Adipocyte (in vitro differentiated cells): ENCODE results near the gene CFAP20DC.
"Not testable (repeated sequence)": the region's sequence is repeated elsewhere in the genome, so short reads cannot be mapped to it uniquely, and the experiment has no call there.

Experiments used
- DNase-seq: peaks from one replicate; pipeline ENCODE4 v3.0.0-alpha.2; 2015; ENCODE audit warnings: low read depth
- H3K27me3 ChIP-seq: replicated peaks from 2 replicates; pipeline ENCODE4 v1.7.0; 2013; ENCODE audit warnings: mild to moderate bottlenecking, low read length, moderate library complexity; ENCODE audit not compliant: control insufficient read depth, insufficient read depth
- H3K36me3 ChIP-seq: 2 replicates; pipeline ENCODE4 v1.7.0; 2013; ENCODE audit warnings: low read length, mild to moderate bottlenecking, moderate library complexity; ENCODE audit not compliant: control insufficient read depth, insufficient read depth, severe bottlenecking
- H3K4me1 ChIP-seq: 2 replicates; pipeline ENCODE4 v1.7.0; 2013; ENCODE audit warnings: mild to moderate bottlenecking, low read length, moderate library complexity; ENCODE audit not compliant: control insufficient read depth, insufficient read depth
- H3K4me3 ChIP-seq: 2 replicates; pipeline ENCODE4 v1.7.0; 2013; ENCODE audit warnings: mild to moderate bottlenecking, low read length, moderate library complexity
- H3K9ac ChIP-seq: 2 replicates; pipeline ENCODE4 v1.7.0; 2013; ENCODE audit warnings: mild to moderate bottlenecking, low read length, moderate library complexity
- H3K9me3 ChIP-seq: 2 replicates; pipeline ENCODE4 v1.7.0; 2013; ENCODE audit warnings: mild to moderate bottlenecking, low read length, moderate library complexity; ENCODE audit not compliant: control insufficient read depth

CFAP20DC gene

GRCh38 chr3:59049671-59050331 lies at the start of gene CFAP20DC:
Gene CFAP20DC (minus strand): TSS chr3:59050025. CDS start chr3:59049631, 394 bp downstream.
- DNase-seq: peak; percentile 99
- peak within 1 kb of the TSS; percentile 79 for H3K4me3 ChIP-seq
- peaks cover 2% of the 10 kb centered on the region for H3K4me1 ChIP-seq
- no peaks in the 10 kb centered on the region for H3K27me3 ChIP-seq
- H3K36me3 ChIP-seq: no peaks in the 10 kb centered on the region
- no peaks in the 10 kb centered on the region for H3K9me3 ChIP-seq
- peak within 1 kb of the TSS; percentile 85 for H3K9ac ChIP-seq

GRCh38 chr3:59098516-59098915 lies 48.7 kb upstream of the CFAP20DC start:
- peaks cover 14% of the 10 kb centered on the region for H3K9me3 ChIP-seq
- not testable (repeated sequence) for H3K36me3 ChIP-seq, H3K4me1 ChIP-seq, H3K4me3 ChIP-seq, DNase-seq, H3K27me3 ChIP-seq, H3K9ac ChIP-seq

DNA sequence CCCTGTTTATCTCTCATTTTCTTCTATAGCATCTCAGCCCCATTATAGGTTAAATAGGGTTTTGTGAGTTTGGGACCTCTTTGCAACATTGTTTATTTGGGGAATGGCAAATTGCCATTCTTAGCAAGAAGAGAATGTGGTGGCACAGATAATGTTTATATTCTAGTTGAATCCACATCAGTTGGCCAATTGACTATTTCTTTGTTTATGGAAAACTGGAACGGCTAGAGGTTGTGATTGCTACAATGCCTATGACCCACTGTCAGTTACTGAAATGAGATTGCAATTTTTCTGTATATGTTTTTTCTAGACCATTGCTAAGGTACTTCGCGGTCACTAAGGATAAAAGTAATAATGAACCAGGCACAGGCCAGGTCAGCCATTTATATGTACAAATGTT lies 44.6 kb upstream of the CFAP20DC start:
- DNase-seq: no peak
- Histone ChIP-seq H3K9me3 (peaks cover 11% of the 10 kb centered on the region), H3K9ac (no peak overlapping the region), H3K4me1 (no peaks in the 10 kb centered on the region), H3K27me3 (no peaks in the 10 kb centered on the region), H3K36me3 (no peaks in the 10 kb centered on the region), H3K4me3 (no peak overlapping the region)

GRCh38 chr3:59093521-59093920 lies 43.7 kb upstream of the CFAP20DC start:
- Histone ChIP-seq H3K9me3 (peaks cover 5% of the 10 kb centered on the region), H3K27me3 (no peaks in the 10 kb centered on the region), H3K4me1 (no peaks in the 10 kb centered on the region), H3K9ac (no peak overlapping the region), H3K4me3 (no peak overlapping the region), H3K36me3 (no peaks in the 10 kb centered on the region)
- no peak for DNase-seq

DNA sequence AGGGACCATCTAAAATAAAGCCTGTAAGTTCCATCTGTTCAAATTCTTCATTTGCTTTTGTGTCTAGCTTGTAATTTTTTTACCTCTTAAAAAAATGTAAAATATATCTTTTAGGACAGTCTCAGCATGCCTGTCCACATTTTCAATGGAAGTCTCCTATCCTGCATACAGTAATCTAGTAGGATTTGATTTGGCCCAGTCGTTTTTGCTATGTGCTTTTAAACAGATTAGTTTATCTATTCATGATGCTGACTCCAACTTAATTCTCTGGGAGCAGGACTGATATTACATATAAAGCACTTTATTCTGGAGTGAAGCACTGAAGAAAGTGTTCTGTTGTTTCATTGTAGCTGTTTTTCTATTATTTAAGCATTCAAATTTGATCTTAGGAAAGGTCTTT lies 38.9 kb upstream of the CFAP20DC start:
- H3K4me3 ChIP-seq: no peak overlapping the region
- H3K36me3 ChIP-seq: no peaks in the 10 kb centered on the region
- H3K27me3 ChIP-seq: no peaks in the 10 kb centered on the region
- no peak overlapping the region for H3K9ac ChIP-seq
- no peak for DNase-seq
- no peaks in the 10 kb centered on the region for H3K4me1 ChIP-seq
- H3K9me3 ChIP-seq: peaks cover 26% of the 10 kb centered on the region

- DNase-seq: no peak
- Histone ChIP-seq H3K27me3 (no peaks in the 10 kb centered on the region), H3K9ac (no peak overlapping the region), H3K4me3 (no peak overlapping the region), H3K9me3 (peaks cover 28% of the 10 kb centered on the region), H3K36me3 (no peaks in the 10 kb centered on the region), H3K4me1 (no peaks in the 10 kb centered on the region)
Observed at GRCh38 chr3:59085976-59086375, 36.2 kb upstream of the CFAP20DC start.

GRCh38 chr3:59084583-59084982 lies 34.8 kb upstream of the CFAP20DC start:
- H3K4me1 ChIP-seq: no peaks in the 10 kb centered on the region
- H3K9ac ChIP-seq: no peak overlapping the region
- H3K4me3 ChIP-seq: no peak overlapping the region
- no peaks in the 10 kb centered on the region for H3K36me3 ChIP-seq
- peak; percentile 14 for DNase-seq
- peaks cover 28% of the 10 kb centered on the region for H3K9me3 ChIP-seq
- no peaks in the 10 kb centered on the region for H3K27me3 ChIP-seq

- Histone ChIP-seq H3K27me3 (no peaks in the 10 kb centered on the region), H3K36me3 (no peaks in the 10 kb centered on the region), H3K9ac (no peak overlapping the region), H3K4me1 (no peaks in the 10 kb centered on the region), H3K9me3 (peaks cover 23% of the 10 kb centered on the region), H3K4me3 (no peak overlapping the region)
- no peak for DNase-seq
Observed at GRCh38 chr3:59082106-59082505, 32.3 kb upstream of the CFAP20DC start.

- no peak for DNase-seq
- Histone ChIP-seq H3K4me1 (no peaks in the 10 kb centered on the region), H3K4me3 (no peak overlapping the region), H3K36me3 (no peaks in the 10 kb centered on the region), H3K9ac (no peak overlapping the region), H3K27me3 (no peaks in the 10 kb centered on the region), H3K9me3 (peaks cover 14% of the 10 kb centered on the region)
Observed at GRCh38 chr3:59081071-59081470, 31.2 kb upstream of the CFAP20DC start.

DNA sequence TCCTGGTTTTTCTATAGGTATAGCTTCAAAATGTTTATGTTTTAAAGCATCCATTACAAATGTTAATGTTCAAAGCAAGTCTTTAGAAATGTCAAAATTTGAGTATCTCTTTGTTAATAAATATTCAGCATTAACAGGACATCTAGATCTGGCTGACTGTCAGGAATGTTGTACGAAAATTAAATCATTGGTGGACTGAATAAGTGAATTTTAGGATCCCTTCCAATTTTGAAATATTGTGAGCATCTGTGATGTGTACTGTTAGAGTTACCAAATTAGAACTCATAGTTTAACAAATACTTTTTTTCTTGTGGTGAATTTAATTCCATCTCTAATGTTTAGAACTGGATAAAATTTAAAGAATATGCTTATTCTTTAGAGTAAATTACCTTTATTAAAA lies 30.1 kb upstream of the CFAP20DC start:
- H3K36me3 ChIP-seq: no peaks in the 10 kb centered on the region
- H3K9ac ChIP-seq: no peak overlapping the region
- DNase-seq: no peak
- H3K4me1 ChIP-seq: no peaks in the 10 kb centered on the region
- H3K4me3 ChIP-seq: no peak overlapping the region
- H3K9me3 ChIP-seq: peaks cover 11% of the 10 kb centered on the region
- H3K27me3 ChIP-seq: no peaks in the 10 kb centered on the region

- Histone ChIP-seq H3K27me3 (no peaks in the 10 kb centered on the region), H3K4me3 (no peak overlapping the region), H3K4me1 (no peaks in the 10 kb centered on the region), H3K9ac (no peak overlapping the region), H3K36me3 (no peaks in the 10 kb centered on the region), H3K9me3 (no peaks in the 10 kb centered on the region)
- DNase-seq: no peak
Observed at GRCh38 chr3:59074764-59075163, 24.9 kb upstream of the CFAP20DC start.

- Histone ChIP-seq H3K4me3 (no peak overlapping the region), H3K27me3 (no peaks in the 10 kb centered on the region), H3K9me3 (no peaks in the 10 kb centered on the region), H3K9ac (no peak overlapping the region), H3K36me3 (no peaks in the 10 kb centered on the region), H3K4me1 (no peaks in the 10 kb centered on the region)
- no peak for DNase-seq
Observed at GRCh38 chr3:59072681-59073080, 22.9 kb upstream of the CFAP20DC start.
